Mammary epithelial cell (primary cell): ENCODE measurements around the gene NUP58.
"Not testable (repeated sequence)": the region's sequence is repeated elsewhere in the genome, so short reads cannot be mapped to it uniquely, and the experiment has no call there.

ENCODE experiments used
- CTCF ChIP-seq, 2 donors: IDR thresholded peaks in 1 of 2; conservative IDR thresholded peaks in 1 of 2; 2 replicates each; pipeline ENCODE4 v1.5.1; 2011 to 2012; ENCODE audit warnings: inconsistent platforms in 2 of 2, low read length in 2 of 2, mild to moderate bottlenecking in 2 of 2, control low read depth in 1 of 2, low read depth in 1 of 2; ENCODE audit not compliant: insufficient read depth in 1 of 2; ENCODE audit errors: extremely low read depth in 1 of 2
- EZH2 ChIP-seq: IDR thresholded peaks from 2 replicates; pipeline ENCODE4 v1.6.1; 2012; ENCODE audit warnings: low read length, inconsistent platforms, borderline replicate concordance

GRCh38 chr13:25360443-25360842, 59.0 kb downstream of the NUP58 start:
- TF ChIP-seq CTCF (conservative IDR thresholded peaks at IDR 0.05 in 1 of 2, IDR thresholded peaks at IDR 0.05 in 1 of 2; ENCODE audit: extremely low read depth in 1 of 2, insufficient read depth in 1 of 2, low read depth in 1 of 2, low read length in 2 of 2); EZH2: not testable (repeated sequence)
